Neural progenitor cell (in vitro differentiated cells): ENCODE results near the gene AXIN2. TPM values are rescaled to one million over a fixed set of nuclear protein-coding genes. Genes with fewer than 3 reads are reported as not detected.

ENCODE experiments used
- DNase-seq: peaks from one replicate; pipeline ENCODE4 v3.0.0-alpha.2; 2016; ENCODE audit warnings: low spot score
- H2AFZ ChIP-seq: fragments of 200-600 bp; sonication (generic); replicated peaks from 2 replicates; pipeline ENCODE4 v1.6.1; 2016; ENCODE audit warnings: antibody characterized with exemption
- H3F3A ChIP-seq: fragments of 200-600 bp; sonication (generic); 2 replicates; pipeline ENCODE4 v1.6.1; 2016; ENCODE audit warnings: antibody characterized with exemption, low read depth
- H3K27ac ChIP-seq: fragments of 200-600 bp; sonication (generic); 2 replicates; pipeline ENCODE4 v1.5.1; 2016; ENCODE audit warnings: mild to moderate bottlenecking
- H3K27me3 ChIP-seq: fragments of 200-600 bp; sonication (generic); 2 replicates; pipeline ENCODE4 v1.6.1; 2016; ENCODE audit warnings: mild to moderate bottlenecking, moderate library complexity
- H3K36me3 ChIP-seq: fragments of 200-600 bp; sonication (generic); 2 replicates; pipeline ENCODE4 v1.5.1; 2016
- H3K4me1 ChIP-seq: fragments of 200-600 bp; sonication (generic); 2 replicates; pipeline ENCODE4 v1.6.1; 2016; ENCODE audit warnings: mixed run types
- H3K4me2 ChIP-seq: fragments of 200-600 bp; sonication (generic); 2 replicates; pipeline ENCODE4 v1.6.1; 2016
- H3K4me3 ChIP-seq: fragments of 200-600 bp; sonication (generic); 2 replicates; pipeline ENCODE4 v1.5.1; 2016
- H3K79me2 ChIP-seq: fragments of 200-600 bp; sonication (generic); 2 replicates; pipeline ENCODE4 v1.6.1; 2016; ENCODE audit warnings: low read depth
- H3K9ac ChIP-seq: fragments of 200-600 bp; sonication (generic); 2 replicates; pipeline ENCODE4 v1.6.1; 2016
- H3K9me3 ChIP-seq: fragments of 200-600 bp; sonication (generic); 2 replicates; pipeline ENCODE4 v1.5.1; 2016; ENCODE audit warnings: low read depth
- H4K20me1 ChIP-seq: fragments of 200-600 bp; sonication (generic); 2 replicates; pipeline ENCODE4 v1.6.1; 2016; ENCODE audit warnings: low read depth
- H3K27ac Mint-ChIP-seq: 3 replicates; pipeline ENCODE4 v1.8.0; 2021; ENCODE audit warnings: mixed read lengths
- H3K27me3 Mint-ChIP-seq: 2 replicates; pipeline ENCODE4 v1.8.0; 2022; ENCODE audit warnings: low read depth, mild to moderate bottlenecking, inconsistent platforms, moderate library complexity, mixed read lengths; ENCODE audit not compliant: insufficient read depth
- H3K36me3 Mint-ChIP-seq: 3 replicates; pipeline ENCODE4 v1.8.0; 2021; ENCODE audit warnings: mixed read lengths
- H3K4me1 Mint-ChIP-seq: 3 replicates; pipeline ENCODE4 v1.8.0; 2021; ENCODE audit warnings: mixed read lengths
- H3K4me3 Mint-ChIP-seq: 3 replicates; pipeline ENCODE4 v1.8.0; 2021; ENCODE audit warnings: mild to moderate bottlenecking, moderate library complexity, mixed read lengths
- H3K9me3 Mint-ChIP-seq: 3 replicates; pipeline ENCODE4 v1.8.0; 2020; ENCODE audit warnings: mixed read lengths
- CTCF ChIP-seq: fragments of 200-600 bp; sonication (generic); IDR thresholded peaks from 2 replicates; pipeline ENCODE4 v1.5.1; 2017; ENCODE audit warnings: antibody characterized with exemption, mild to moderate bottlenecking
- EZH2 ChIP-seq: fragments of 200-600 bp; sonication (generic); IDR thresholded peaks from 2 replicates; pipeline ENCODE4 v1.6.1; 2017; ENCODE audit warnings: antibody characterized with exemption, mild to moderate bottlenecking, moderate library complexity
- EZH2phosphoT487 ChIP-seq: fragments of 200-600 bp; sonication (generic); IDR thresholded peaks from 2 replicates; pipeline ENCODE4 v1.6.1; 2017; ENCODE audit warnings: antibody characterized with exemption
- total RNA-seq: library from RNA; depleted of rRNA; stranded (reverse); fragments of >200 nt; gene quantifications from 2 replicates; pipeline ENCODE4 v1.2.3, GENCODE V29; 2015; ENCODE audit warnings: low replicate concordance

The AXIN2 gene
- total RNA-seq, 1 donor from 2014 or later: 22.0 TPM

DNA sequence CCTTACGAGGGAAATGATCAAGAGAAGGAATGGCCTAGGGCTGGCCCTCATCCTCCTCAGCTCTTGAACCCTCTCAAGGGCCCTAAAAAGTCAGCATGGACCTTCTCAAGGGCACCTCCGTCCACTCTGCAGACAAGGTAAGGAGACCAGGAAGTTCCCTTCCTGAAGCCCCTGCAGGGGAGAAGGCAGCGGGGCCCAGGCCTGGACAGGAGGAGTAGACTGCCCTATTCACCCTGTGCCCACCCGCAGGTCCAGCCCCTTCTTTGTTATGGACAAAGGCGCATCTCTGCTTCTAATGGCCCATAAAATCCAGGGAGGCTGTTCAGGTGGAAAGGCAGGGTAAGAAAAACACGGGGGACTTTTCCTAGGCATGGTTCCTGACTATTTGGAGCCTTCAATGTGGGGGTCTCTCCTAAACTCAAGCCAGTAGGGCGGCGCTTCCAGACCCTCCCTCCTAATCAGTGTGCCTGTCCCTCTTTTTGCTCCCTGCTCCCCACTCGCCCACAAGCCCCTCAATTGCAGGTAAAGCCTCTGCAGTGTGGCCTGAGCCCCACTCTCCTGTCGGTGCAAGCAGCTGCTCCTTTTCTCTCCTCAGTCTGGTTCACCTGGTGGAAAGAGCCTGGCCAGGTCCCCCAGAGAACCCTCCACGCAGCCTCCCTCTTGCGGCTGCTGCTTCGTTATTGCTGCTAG is 28.2 kb downstream of the AXIN2 start:
- no peak overlapping the region for H3K4me3 ChIP-seq
- H3K27me3 ChIP-seq: no peaks in the 10 kb centered on the region
- H3K27ac Mint-ChIP-seq: peak overlapping the region; percentile 93
- no peak overlapping the region for H3K4me2 ChIP-seq
- peaks cover 79% of the 10 kb centered on the region for H4K20me1 ChIP-seq
- H3K9me3 Mint-ChIP-seq: no peaks in the 10 kb centered on the region
- H3K4me3 Mint-ChIP-seq: peak overlapping the region; percentile 57
- no peak overlapping the region for H2AFZ ChIP-seq
- no peak for DNase-seq
- H3F3A ChIP-seq: peaks cover 14% of the 10 kb centered on the region
- no peaks in the 10 kb centered on the region for H3K79me2 ChIP-seq
- no peak for TF ChIP-seq CTCF
- no peak for TF ChIP-seq EZH2phosphoT487
- TF ChIP-seq EZH2: no peak
- H3K36me3 Mint-ChIP-seq: peaks cover 54% of the 10 kb centered on the region
- no peaks in the 10 kb centered on the region for H3K36me3 ChIP-seq
- no peak overlapping the region for H3K9ac ChIP-seq
- H3K4me1 ChIP-seq: peaks cover 23% of the 10 kb centered on the region
- peaks cover 82% of the 10 kb centered on the region for H3K4me1 Mint-ChIP-seq
- H3K27me3 Mint-ChIP-seq: peaks cover 20% of the 10 kb centered on the region
- H3K9me3 ChIP-seq: no peaks in the 10 kb centered on the region
- H3K27ac ChIP-seq: no peak overlapping the region

DNA sequence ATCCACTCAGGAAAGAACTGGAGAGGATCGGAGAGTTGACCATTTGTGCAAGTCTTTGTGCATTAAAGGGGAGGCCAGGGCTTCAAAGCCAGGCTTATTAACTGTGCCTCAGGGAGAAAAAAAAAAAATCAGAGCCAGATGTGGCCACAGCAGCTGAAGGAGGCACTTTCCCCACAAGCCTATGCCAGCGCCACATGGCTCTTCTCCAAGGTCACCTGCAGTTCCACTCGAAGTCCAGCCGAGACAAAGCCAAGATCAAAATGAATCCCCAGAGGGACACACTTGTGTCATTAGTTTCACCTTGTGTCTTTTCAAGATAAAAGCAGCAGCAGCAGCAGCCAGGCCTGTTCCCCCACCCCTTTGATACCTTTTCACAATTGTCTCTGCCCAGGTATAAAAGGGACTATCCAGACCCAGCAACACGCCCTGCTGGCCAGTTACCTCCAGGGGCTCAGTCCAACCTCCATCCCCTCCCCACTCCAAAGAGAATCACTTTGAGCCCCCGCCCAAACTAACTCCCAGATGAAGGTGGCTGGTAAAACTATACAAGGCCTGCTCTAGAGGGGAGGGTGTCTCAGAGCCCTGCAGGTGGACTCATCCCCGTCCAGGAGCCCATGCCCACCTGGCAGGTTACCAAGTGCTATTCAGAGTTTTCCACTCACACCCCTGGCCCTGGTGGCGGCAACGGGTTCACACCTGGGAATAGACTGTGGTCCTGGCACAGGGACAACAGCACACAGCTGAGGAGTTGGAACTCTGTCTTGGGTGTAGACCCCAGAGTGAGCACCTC is 29.2 kb downstream of the AXIN2 start:
- Histone ChIP-seq H3K4me1 (peaks cover 23% of the 10 kb centered on the region), H3F3A (peaks cover 14% of the 10 kb centered on the region), H3K79me2 (no peaks in the 10 kb centered on the region), H3K27me3 (no peaks in the 10 kb centered on the region), H3K4me3 (no peak overlapping the region), H2AFZ (no peak overlapping the region), H3K4me2 (no peak overlapping the region), H4K20me1 (peaks cover 78% of the 10 kb centered on the region), H3K27ac (no peak overlapping the region), H3K9me3 (no peaks in the 10 kb centered on the region), H3K36me3 (no peaks in the 10 kb centered on the region), H3K9ac (no peak overlapping the region)
- Mint-ChIP-seq H3K27ac (peak overlapping the region; percentile 98), H3K27me3 (peaks cover 21% of the 10 kb centered on the region), H3K4me1 (peaks cover 78% of the 10 kb centered on the region), H3K9me3 (no peaks in the 10 kb centered on the region), H3K36me3 (peaks cover 54% of the 10 kb centered on the region), H3K4me3 (peak overlapping the region; percentile 75)
- no peak for DNase-seq
- TF ChIP-seq CTCF (no peak), EZH2 (no peak), EZH2phosphoT487 (no peak)

GRCh38 chr17:65531256-65532100 is 30.0 kb downstream of the AXIN2 start:
- peaks cover 54% of the 10 kb centered on the region for H3K36me3 Mint-ChIP-seq
- peaks cover 73% of the 10 kb centered on the region for H4K20me1 ChIP-seq
- H3K4me1 Mint-ChIP-seq: peaks cover 76% of the 10 kb centered on the region

More at GRCh38 chr17:65531256-65532100, 30.0 kb downstream of the AXIN2 start:
- TF ChIP-seq CTCF (peak; percentile 27), EZH2 (no peak)
- Histone ChIP-seq H3K9ac (no peak overlapping the region), H2AFZ (no peak overlapping the region), H3K27me3 (no peaks in the 10 kb centered on the region), H3F3A (peaks cover 14% of the 10 kb centered on the region), H3K4me1 (peaks cover 23% of the 10 kb centered on the region), H3K9me3 (no peaks in the 10 kb centered on the region), H3K4me3 (no peak overlapping the region), H3K36me3 (no peaks in the 10 kb centered on the region), H3K27ac (no peak overlapping the region), H3K4me2 (peak overlapping the region; percentile 46), H3K79me2 (no peaks in the 10 kb centered on the region)
- DNase-seq: peak; percentile 60
- H3K4me3 Mint-ChIP-seq: peak overlapping the region; percentile 75
- no peaks in the 10 kb centered on the region for H3K9me3 Mint-ChIP-seq
- peaks cover 22% of the 10 kb centered on the region for H3K27me3 Mint-ChIP-seq
- peak overlapping the region; percentile 98 for H3K27ac Mint-ChIP-seq
